DOHH2 (cell line): Measurements from ENCODE around the gene CD274.

Experiments
- H3F3A ChIP-seq: fragments of 200-600 bp; sonication (generic), shearing (Covaris generic); 2 replicates; pipeline ENCODE4 v1.6.0; 2016; ENCODE audit warnings: antibody characterized with exemption, mild to moderate bottlenecking; ENCODE audit not compliant: control insufficient read depth, insufficient read depth
- H3K27ac ChIP-seq: fragments of 200-600 bp; sonication (generic); 2 replicates; pipeline ENCODE4 v1.5.1; 2014; ENCODE audit warnings: low read depth, mild to moderate bottlenecking, low read length, moderate library complexity
- H3K27me3 ChIP-seq: fragments of 200-600 bp; sonication (generic); 2 replicates; pipeline ENCODE4 v1.6.1; 2014; ENCODE audit warnings: mild to moderate bottlenecking, low read length, mixed read lengths; ENCODE audit not compliant: control insufficient read depth
- H3K36me3 ChIP-seq: fragments of 200-600 bp; sonication (generic); 2 replicates; pipeline ENCODE4 v1.6.1; 2014; ENCODE audit warnings: mild to moderate bottlenecking, low read length, moderate library complexity, mixed read lengths; ENCODE audit not compliant: control insufficient read depth
- H3K4me1 ChIP-seq: fragments of 200-600 bp; sonication (generic); 2 replicates; pipeline ENCODE4 v1.6.1; 2014; ENCODE audit warnings: mild to moderate bottlenecking, low read length, mixed read lengths; ENCODE audit not compliant: control insufficient read depth
- H3K4me2 ChIP-seq: fragments of 200-600 bp; sonication (generic); 2 replicates; pipeline ENCODE4 v1.6.0; 2014; ENCODE audit warnings: mild to moderate bottlenecking, low read length, moderate library complexity
- H3K4me3 ChIP-seq: fragments of 200-600 bp; sonication (generic); 2 replicates; pipeline ENCODE4 v1.5.1; 2014; ENCODE audit warnings: mild to moderate bottlenecking, low read length, mixed read lengths
- H3K79me2 ChIP-seq: fragments of 200-600 bp; sonication (generic); 2 replicates; pipeline ENCODE4 v1.6.1; 2014; ENCODE audit warnings: mild to moderate bottlenecking, low read length, mixed read lengths; ENCODE audit not compliant: control insufficient read depth
- H3K9me2 ChIP-seq: fragments of 200-600 bp; sonication (generic); replicated peaks from 2 replicates; pipeline ENCODE4 v1.6.1; 2014; ENCODE audit warnings: mild to moderate bottlenecking, low read length, mixed read lengths; ENCODE audit not compliant: control insufficient read depth
- H3K9me3 ChIP-seq: fragments of 200-600 bp; sonication (generic); 2 replicates; pipeline ENCODE4 v1.6.1; 2014; ENCODE audit warnings: antibody characterized with exemption, low read length, mixed read lengths; ENCODE audit not compliant: control insufficient read depth, insufficient read depth
- H4K20me1 ChIP-seq: fragments of 200-600 bp; sonication (generic); 2 replicates; pipeline ENCODE4 v1.6.0; 2014; ENCODE audit warnings: low read depth, mild to moderate bottlenecking, antibody characterized with exemption, low read length, moderate library complexity; ENCODE audit not compliant: control insufficient read depth, insufficient read depth
- EZH2phosphoT487 ChIP-seq: fragments of 200-600 bp; sonication (generic); IDR thresholded peaks from 2 replicates; pipeline ENCODE4 v1.6.1; 2017; ENCODE audit warnings: borderline replicate concordance, mild to moderate bottlenecking, antibody characterized with exemption, low read length, moderate library complexity, mixed read lengths
- TF ChIP-seq, protein P1 (sequence below): fragments of 200-600 bp; sonication (generic); IDR thresholded peaks from one replicate; pipeline ENCODE4 v1.5.1; 2014; ENCODE audit warnings: antibody characterized with exemption, mild to moderate bottlenecking, low read depth, low read length; ENCODE audit not compliant: poor library complexity, severe bottlenecking

The CD274 gene

GRCh38 chr9:5448016-5448415, 2.3 kb upstream of the CD274 start:
- no peak overlapping the region for H3K4me2 ChIP-seq
- peaks cover 53% of the 10 kb centered on the region for H3K27me3 ChIP-seq
- no peaks in the 10 kb centered on the region for H3K36me3 ChIP-seq
- TF ChIP-seq, protein P1, sequence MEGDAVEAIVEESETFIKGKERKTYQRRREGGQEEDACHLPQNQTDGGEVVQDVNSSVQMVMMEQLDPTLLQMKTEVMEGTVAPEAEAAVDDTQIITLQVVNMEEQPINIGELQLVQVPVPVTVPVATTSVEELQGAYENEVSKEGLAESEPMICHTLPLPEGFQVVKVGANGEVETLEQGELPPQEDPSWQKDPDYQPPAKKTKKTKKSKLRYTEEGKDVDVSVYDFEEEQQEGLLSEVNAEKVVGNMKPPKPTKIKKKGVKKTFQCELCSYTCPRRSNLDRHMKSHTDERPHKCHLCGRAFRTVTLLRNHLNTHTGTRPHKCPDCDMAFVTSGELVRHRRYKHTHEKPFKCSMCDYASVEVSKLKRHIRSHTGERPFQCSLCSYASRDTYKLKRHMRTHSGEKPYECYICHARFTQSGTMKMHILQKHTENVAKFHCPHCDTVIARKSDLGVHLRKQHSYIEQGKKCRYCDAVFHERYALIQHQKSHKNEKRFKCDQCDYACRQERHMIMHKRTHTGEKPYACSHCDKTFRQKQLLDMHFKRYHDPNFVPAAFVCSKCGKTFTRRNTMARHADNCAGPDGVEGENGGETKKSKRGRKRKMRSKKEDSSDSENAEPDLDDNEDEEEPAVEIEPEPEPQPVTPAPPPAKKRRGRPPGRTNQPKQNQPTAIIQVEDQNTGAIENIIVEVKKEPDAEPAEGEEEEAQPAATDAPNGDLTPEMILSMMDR = no peak
- no peak for TF ChIP-seq EZH2phosphoT487
- H3K79me2 ChIP-seq = no peaks in the 10 kb centered on the region
- H3K9me2 ChIP-seq = no peaks in the 10 kb centered on the region
- no peaks in the 10 kb centered on the region for H3K9me3 ChIP-seq
- H3K4me1 ChIP-seq = peaks cover 10% of the 10 kb centered on the region
- no peaks in the 10 kb centered on the region for H4K20me1 ChIP-seq
- H3K4me3 ChIP-seq = no peak overlapping the region
- H3F3A ChIP-seq = no peaks in the 10 kb centered on the region
- H3K27ac ChIP-seq = no peak overlapping the region

- TF ChIP-seq, protein P1 = no peak
- no peak for TF ChIP-seq EZH2phosphoT487
- Histone ChIP-seq H3K4me3 (no peak overlapping the region), H3K27ac (no peak overlapping the region), H3K27me3 (peaks cover 48% of the 10 kb centered on the region), H3K9me3 (no peaks in the 10 kb centered on the region), H3K79me2 (no peaks in the 10 kb centered on the region), H3F3A (no peaks in the 10 kb centered on the region), H3K9me2 (no peaks in the 10 kb centered on the region), H4K20me1 (no peaks in the 10 kb centered on the region), H3K4me2 (no peak overlapping the region), H3K36me3 (no peaks in the 10 kb centered on the region), H3K4me1 (peaks cover 10% of the 10 kb centered on the region)
Observed at GRCh38 chr9:5448461-5449435, 1.6 kb upstream of the CD274 start.

GRCh38 chr9:5449521-5450358, 602 bp upstream of the CD274 start:
- peaks cover 11% of the 10 kb centered on the region for H3K4me1 ChIP-seq
- no peaks in the 10 kb centered on the region for H4K20me1 ChIP-seq
- peaks cover 42% of the 10 kb centered on the region for H3K27me3 ChIP-seq
- no peaks in the 10 kb centered on the region for H3K9me3 ChIP-seq
- no peaks in the 10 kb centered on the region for H3K36me3 ChIP-seq
- no peaks in the 10 kb centered on the region for H3F3A ChIP-seq
- no peaks in the 10 kb centered on the region for H3K9me2 ChIP-seq
- H3K4me2 ChIP-seq = peak overlapping the region; percentile 84
- H3K79me2 ChIP-seq = no peaks in the 10 kb centered on the region
- H3K4me3 ChIP-seq = peak overlapping the region; percentile 76
- TF ChIP-seq, protein P1 = no peak
- no peak for TF ChIP-seq EZH2phosphoT487
- H3K27ac ChIP-seq = no peak overlapping the region
